HG03521 (cell line): ENCODE data around the gene RUSC1.
"Not testable (repeated sequence)": the region's sequence is repeated elsewhere in the genome, so short reads cannot be mapped to it uniquely, and the experiment has no call there.

ENCODE experiments used
- ATAC-seq: cut with Tn5 transposase; IDR thresholded peaks from one replicate; pipeline ENCODE4 v1.9.1; 2021; ENCODE audit warnings: mild to moderate bottlenecking, moderate library complexity; ENCODE audit not compliant: unreplicated experiment

The RUSC1 gene, protein sequence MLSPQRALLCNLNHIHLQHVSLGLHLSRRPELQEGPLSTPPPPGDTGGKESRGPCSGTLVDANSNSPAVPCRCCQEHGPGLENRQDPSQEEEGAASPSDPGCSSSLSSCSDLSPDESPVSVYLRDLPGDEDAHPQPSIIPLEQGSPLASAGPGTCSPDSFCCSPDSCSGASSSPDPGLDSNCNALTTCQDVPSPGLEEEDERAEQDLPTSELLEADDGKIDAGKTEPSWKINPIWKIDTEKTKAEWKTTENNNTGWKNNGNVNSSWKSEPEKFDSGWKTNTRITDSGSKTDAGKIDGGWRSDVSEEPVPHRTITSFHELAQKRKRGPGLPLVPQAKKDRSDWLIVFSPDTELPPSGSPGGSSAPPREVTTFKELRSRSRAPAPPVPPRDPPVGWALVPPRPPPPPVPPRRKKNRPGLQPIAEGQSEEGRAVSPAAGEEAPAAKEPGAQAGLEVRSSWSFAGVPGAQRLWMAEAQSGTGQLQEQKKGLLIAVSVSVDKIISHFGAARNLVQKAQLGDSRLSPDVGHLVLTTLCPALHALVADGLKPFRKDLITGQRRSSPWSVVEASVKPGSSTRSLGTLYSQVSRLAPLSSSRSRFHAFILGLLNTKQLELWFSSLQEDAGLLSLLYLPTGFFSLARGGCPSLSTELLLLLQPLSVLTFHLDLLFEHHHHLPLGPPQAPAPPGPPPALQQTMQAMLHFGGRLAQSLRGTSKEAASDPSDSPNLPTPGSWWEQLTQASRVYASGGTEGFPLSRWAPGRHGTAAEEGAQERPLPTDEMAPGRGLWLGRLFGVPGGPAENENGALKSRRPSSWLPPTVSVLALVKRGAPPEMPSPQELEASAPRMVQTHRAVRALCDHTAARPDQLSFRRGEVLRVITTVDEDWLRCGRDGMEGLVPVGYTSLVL

DNA sequence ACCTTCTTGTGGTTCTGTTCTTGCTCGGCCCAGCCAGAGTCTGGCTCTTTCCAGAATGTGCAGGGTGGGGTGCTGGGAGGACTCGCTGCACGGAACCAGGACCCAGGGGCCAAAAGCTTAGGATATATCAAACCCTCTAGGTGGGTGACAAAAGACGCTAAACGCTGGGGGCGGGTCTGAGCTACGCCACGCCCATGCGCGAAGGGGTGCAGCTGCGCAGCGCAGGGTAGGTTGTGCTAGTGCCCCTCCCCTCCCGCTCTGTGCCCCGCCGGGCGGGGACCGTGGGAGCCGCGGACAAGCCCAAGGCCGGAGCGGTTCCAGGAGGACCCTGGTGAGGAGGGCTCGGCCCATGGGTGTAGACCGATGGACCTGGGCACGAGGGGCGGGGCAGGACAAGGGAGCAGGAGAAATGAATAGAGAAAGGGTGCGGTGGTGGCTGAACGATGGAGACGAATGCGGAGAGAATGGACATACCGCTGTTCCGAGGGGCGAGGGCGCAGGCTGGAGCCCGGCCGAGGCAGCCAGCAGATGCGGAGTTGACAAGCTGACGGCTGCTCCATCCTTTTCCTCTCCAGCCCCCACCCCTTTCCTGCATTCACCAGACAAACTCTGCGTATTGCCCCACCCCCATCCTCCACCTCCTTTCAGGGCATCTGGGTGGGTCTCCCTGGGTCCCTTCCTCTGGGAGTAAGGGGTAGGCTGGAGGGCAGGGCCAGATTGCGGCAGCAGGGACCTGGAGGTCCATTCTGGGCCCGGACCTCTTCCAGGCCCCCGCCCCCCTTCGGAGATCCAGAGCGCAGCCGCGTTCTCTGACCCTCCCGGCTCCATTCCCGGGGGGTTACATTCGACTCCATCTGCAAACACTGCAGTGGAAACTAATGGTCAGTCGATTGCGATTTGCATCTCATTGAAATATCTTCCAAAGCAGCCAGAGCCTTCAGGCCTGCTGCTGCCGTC is at the start of gene RUSC1:
RUSC1 (plus strand) TSS at position 234 of the 957 bp plus-strand sequence. CDS start 880 bp downstream, outside the sequence.
- no peak for ATAC-seq

DNA sequence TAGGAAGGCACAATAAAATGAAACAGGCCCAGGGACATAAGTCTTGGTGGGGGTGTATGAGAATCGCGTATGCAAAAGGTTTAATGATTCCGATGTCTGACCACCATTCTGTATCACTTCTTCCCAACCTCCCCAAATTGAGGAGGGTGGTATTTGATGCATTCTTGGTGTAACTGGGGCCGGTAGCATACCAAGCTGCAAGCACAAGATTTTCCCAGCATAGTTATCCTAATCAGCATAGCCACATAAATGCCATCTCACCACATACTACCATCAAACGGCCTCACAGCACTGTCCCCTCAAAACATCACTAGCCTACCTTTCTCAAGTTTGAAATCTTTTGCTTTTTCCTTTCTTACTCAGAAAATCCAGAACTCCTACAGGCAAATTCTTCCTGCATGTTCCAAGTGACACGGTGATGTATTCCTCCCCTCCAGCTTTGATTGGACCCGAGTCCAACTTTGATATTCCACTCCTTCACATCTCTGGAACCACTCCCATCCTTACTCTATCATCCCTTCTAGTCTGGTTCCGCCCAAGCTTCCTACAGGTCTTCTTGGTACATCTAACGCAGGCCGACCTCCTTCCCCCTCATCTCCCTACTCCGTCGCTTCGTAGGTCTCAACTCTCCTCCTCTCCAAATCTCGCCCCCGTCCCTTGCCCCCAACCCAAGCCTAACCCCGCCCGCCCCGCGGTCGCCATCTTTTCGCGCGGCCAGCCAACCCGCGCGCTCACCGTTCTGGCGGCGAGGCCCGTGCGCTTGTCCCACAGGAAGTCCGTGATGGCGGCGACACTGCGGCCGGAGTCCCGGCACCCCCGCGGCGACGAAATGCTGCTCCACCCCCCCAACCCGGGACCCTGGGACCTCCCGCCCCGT is 48.0 kb upstream of the RUSC1 start:
- peak; percentile 25 for ATAC-seq

DNA sequence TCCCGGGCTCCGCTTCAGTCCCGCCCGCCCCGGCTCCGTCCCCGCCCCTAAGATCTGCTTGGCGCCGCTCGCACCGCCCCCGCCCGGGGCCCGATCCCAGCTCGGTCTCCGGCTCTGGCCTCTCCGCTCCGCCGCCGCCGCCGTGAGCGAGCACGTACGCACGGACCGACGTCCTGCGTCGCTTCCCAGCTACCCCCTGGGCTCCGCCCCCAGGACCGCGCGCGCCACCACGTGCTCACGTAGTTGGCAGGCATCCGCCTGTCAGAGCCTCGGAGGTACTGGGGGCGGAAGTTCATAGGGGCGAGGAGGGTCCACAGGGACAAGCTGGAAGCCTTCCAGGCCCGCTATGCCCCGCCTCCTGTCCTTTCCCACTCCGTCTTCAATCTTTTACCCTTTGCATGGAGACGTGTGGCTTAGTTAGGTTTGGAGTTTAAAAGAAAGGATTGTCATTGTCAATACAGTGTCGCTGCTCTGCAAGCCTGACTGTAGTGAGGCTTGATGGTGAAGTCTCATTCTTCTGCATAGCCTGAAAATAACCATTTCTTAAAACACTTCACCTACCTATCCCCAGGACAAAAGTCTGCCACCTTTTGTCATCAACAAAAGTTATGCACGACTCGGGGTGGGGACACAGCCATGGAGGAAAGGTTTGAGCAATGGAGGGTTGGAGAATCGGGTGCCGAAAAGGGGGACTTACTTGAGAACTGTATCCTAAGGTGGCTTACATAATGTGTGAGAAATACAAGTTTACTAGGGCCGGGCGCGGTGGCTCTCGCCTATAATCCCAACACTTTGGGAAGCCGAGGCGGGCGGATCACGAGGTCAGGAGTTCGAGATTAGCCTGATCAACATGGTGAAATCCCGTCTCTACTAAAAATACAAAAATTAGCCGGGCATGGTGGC is 47.1 kb upstream of the RUSC1 start, which contains the start of gene CLK2:
CLK2 (minus strand) TSS at position 162 of the 903 bp plus-strand sequence. CDS start 2,527 bp downstream, outside the sequence.
- ATAC-seq, result peak; percentile 84

DNA sequence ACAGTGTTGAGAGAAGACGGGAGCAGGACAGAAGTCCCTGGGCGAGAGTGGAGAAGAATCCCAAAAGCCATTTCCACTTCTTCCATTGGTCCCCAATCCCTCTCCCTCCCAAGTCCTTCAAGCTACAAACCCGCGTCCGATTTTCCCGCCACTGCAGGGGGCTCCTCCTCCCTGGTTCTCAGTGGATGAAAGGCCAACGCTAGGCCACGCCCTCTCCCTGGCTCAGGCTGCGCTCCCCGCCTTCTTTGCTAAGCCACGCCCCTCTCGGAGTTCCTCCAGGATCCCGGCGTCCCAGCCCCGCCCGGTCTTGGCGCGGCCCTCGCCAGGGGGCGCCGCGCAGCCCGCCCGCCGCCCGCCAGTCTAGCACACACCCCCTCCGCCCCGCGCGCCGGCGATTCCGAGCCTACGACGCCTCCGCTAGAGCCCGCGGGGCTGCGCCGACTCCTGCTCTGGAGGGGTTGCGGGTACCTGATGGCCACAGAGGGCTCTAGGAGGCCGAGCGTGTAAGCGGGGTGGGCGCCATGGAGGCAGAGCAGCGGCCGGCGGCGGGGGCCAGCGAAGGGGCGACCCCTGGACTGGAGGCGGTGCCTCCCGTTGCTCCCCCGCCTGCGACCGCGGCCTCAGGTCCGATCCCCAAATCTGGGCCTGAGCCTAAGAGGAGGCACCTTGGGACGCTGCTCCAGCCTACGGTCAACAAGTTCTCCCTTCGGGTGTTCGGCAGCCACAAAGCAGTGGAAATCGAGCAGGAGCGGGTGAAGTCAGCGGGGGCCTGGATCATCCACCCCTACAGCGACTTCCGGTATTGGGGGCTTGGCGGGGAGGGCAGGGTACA is 43.4 kb upstream of the RUSC1 start, which contains the start of gene HCN3:
HCN3 (plus strand) TSS at position 394 of the 832 bp plus-strand sequence; CDS start at position 522, 128 bp downstream.
- ATAC-seq, result peak; percentile 65

DNA sequence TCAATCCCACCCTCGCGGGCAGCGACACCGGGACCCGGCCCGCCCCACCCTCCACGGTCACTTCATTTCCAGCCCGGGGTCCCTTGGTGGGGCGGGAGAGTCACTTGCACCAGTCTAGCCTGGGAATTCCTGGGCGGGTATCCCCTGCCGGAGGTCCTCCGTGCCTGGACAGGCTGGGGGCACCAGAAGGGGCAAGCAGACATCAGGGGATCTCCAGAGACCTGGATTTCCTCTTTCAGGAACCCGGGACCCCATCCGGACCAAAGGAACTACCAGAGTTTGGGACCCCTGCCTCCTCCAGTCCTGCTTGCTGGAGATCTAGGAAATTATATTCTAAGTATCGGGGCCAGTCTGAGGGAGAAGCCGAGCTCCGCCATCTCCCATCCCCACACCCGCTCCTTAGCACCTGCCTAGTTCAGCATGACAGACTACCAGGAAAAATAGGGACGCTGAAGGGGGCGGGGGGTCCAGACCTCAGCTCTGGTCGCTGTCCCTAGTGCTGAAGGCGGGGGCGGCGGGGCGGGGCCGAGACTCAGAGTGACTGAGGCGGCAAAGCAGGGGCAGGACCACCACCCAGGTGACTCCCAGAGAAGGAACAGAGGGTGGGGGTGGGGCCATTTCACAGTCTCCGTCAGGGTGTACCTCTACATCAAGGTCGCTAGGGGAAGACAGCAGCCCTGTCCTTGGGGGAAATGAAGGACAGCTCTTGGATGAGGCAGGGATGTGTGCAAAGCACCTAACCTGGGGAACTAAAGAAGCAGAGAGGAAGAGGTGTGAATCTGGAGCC is 42.6 kb upstream of the RUSC1 start:
- no peak for ATAC-seq

DNA sequence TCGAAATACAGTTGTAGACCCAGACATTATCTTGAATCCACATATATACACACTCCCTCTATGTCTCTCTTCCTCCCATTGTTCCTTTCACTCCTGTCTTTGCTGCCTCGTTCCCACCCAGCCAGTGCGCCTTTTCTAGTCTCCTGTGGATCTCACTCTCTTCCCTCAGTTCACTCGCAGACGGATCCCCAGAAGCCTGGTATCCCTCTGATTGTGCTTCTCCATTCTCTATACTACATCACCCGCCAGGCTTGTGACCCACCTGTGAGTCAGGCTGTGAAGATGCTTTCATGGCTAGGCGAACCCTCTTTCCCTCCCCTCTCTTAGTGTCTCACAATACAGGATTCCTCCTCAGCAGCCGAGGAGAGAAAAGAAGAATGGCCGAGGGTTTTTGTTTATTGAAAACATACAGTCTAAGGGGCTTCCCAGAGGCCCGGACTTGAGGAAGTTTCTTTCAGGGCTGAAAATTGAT is 42.0 kb upstream of the RUSC1 start:
- no peak for ATAC-seq

DNA sequence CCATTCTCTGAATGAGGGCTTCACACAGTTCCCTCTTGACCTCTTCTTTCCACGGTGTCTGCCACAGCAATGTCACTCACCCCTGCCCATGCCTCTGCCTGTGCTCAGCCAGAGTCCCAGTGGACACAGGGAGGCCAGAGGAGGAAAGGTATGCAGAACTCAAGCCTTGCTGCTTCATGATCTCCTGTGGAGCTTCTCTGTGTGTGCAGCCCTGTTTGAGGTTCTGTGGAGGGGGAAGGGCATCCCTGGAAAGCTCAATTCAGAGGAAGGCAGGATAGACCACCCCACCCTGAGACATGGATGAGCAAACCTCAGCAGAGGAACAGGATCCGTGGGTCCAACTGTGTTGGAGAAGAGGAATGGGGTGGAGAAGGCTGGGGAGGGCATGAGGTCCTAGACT is 41.4 kb upstream of the RUSC1 start:
- ATAC-seq, result no peak

DNA sequence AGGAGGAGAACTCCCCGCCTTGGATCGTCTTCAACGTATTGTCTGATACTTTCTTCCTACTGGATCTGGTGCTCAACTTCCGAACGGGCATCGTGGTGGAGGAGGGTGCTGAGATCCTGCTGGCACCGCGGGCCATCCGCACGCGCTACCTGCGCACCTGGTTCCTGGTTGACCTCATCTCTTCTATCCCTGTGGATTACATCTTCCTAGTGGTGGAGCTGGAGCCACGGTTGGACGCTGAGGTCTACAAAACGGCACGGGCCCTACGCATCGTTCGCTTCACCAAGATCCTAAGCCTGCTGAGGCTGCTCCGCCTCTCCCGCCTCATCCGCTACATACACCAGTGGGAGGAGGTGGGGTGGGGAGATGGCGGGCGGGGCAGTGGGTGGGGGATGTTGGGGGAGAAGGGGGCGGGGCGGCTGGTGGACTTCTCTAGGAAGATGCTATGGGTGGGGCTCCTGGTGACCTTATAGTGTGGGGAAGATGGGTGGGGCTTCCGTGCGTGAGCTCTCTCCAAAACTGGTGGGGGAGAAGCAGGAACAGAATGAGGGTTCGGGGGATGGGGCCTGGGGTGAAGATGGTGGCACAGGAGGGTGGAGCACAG is 38.1 kb upstream of the RUSC1 start:
- ATAC-seq, result no peak

DNA sequence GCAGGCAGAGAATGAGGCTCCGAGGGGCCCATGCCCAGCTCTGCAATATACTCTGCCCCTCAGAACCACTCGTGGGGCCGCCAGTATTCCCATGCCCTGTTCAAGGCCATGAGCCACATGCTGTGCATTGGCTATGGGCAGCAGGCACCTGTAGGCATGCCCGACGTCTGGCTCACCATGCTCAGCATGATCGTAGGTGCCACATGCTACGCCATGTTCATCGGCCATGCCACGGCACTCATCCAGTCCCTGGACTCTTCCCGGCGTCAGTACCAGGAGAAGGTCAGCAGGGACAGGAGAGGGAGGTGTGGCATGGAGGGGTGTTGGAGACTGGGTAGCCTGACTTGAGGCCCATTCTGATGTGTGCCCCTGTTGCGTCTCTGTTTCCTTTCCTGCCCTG is 36.2 kb upstream of the RUSC1 start:
- no peak for ATAC-seq

DNA sequence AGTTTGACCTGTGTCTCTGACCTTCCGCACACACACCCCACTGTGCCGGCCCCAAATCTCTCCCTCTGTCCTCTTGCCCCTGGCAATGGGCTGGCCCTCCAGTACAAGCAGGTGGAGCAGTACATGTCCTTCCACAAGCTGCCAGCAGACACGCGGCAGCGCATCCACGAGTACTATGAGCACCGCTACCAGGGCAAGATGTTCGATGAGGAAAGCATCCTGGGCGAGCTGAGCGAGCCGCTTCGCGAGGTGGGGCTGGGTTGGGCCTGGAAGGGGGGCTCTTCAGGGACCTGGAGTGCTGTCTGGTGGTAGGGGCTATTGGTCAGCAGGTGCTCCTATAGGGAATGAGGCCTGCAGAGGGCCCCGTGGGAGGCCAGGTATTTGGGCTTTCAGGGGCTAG is 35.6 kb upstream of the RUSC1 start:
- no peak for ATAC-seq

DNA sequence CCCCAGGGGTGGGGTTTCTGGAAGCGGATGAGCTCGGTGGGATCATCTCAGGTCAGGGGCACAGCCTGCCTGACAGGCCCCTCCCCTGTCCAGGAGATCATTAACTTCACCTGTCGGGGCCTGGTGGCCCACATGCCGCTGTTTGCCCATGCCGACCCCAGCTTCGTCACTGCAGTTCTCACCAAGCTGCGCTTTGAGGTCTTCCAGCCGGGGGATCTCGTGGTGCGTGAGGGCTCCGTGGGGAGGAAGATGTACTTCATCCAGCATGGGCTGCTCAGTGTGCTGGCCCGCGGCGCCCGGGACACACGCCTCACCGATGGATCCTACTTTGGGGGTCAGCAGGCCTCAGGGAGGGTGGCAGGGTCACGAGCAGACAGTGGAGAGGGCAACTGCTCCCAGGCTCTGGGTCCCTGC is 35.1 kb upstream of the RUSC1 start:
- ATAC-seq, result no peak

DNA sequence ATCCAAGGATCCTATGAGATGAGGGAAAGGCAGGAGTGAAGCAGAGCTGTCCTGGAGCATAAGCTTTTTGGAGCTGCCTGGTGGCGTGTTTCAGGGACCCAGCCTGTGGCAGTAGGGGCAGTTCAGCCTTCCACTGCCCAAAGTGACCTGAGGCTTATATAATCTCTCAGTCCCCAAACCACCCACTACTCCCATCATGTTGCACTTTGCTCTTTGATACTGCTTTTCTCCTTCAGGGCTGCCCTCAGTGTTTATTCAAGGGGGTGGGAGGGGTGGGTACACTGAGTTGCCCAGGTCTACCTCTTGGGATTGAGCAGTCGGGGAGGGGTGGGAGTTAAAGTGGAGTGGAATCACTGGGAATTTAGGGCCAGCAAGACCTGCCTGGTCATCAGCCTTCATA is 34.1 kb upstream of the RUSC1 start:
- no peak for ATAC-seq

DNA sequence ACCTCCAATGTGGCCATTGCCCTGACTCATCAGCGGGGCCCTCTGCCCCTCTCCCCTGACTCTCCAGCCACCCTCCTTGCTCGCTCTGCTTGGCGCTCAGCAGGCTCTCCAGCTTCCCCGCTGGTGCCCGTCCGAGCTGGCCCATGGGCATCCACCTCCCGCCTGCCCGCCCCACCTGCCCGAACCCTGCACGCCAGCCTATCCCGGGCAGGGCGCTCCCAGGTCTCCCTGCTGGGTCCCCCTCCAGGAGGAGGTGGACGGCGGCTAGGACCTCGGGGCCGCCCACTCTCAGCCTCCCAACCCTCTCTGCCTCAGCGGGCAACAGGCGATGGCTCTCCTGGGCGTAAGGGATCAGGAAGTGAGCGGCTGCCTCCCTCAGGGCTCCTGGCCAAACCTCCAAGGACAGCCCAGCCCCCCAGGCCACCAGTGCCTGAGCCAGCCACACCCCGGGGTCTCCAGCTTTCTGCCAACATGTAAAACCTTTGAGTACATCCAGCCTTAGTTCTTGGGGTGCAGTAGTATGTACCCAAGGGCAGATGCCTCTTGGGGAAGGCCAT is 32.6 kb upstream of the RUSC1 start:
- ATAC-seq, result no peak

DNA sequence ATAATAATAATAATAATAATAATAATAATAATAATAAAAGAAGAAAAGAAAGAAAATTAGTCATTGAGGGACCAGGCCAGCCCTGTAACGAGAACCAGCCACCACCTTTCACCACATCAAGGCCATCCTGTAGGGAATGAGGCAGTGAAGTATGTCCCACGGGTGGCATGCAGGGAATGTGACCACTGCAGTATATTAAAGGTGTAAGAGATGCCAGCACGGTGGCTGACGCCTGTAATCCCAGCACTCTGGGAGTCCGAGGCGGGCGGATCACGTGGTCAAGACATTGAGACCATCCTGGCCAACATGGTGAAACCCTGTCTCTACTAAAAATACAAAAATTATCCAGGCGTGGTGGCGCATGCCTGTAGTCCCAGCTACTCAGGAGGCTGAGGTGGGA is 29.7 kb upstream of the RUSC1 start:
- not testable (repeated sequence) for ATAC-seq

DNA sequence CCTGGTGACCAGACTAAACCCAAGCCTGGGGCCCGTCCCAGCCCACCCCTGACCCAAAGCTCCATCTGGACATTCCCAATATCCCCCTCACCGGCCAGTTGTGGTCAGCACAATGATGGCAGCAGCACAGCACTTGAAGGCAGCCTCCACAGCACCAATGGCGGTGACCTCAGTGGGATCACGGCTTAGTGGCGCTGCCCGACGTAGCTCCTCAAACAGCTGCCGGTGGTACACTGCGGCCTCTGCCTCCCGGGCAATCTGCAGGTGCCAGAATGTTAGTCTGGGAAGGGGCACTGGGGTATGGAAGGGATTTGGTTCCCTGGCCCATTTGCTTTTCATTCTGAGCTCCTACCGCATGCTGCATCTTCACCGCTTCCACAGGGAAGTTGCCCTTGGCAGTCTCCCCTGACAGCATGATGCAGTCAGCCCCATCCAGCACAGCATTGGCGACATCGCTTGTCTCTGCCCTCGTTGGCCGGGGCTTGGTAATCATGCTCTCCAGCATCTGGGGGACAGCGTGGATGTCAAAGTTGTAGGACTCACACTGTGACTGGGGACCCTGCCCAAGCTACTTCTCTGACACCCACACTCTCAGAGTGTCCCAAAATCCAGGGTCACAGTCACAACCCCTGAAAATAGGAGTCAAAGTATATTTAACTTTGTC is 27.5 kb upstream of the RUSC1 start:
- no peak for ATAC-seq
